ENCODE results near the gene METTL4. TPM values are rescaled to one million over a fixed set of nuclear protein-coding genes. Genes with fewer than 3 reads are reported as not detected.

The METTL4 gene
- total RNA-seq, 4 donors from 2014 or later = 6.9 to 11.5 (median 9.2) TPM

DNA sequence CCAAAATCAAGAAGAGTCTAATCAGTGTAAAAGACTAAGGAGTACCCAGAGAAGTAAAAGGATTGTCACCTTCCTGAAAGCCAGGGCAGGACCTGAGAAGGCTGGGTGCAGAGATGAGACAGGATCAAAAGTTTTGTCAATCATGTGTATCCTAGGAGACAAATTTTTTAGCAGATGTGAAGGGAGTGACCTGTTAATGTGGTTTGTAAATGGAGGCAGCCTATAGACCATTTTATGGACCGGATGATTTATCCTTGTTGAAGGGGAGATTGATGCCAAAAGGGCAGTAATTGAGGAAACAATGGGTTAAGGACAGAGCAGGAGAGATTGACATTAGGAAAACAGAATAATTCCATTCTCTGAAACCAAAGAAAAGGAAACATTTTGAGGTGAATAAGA lies 865 bp upstream of the METTL4 start:
- H3K4me1 ChIP-seq = peaks cover 0 to 25% (median 9%) of the 10 kb centered on the region in 4 donors
- no peaks in the 10 kb centered on the region for H3K9me3 ChIP-seq
- no peaks in the 10 kb centered on the region for H3K27me3 ChIP-seq
- H3K27ac ChIP-seq = no peak overlapping the region
- TF ChIP-seq, protein P1, sequence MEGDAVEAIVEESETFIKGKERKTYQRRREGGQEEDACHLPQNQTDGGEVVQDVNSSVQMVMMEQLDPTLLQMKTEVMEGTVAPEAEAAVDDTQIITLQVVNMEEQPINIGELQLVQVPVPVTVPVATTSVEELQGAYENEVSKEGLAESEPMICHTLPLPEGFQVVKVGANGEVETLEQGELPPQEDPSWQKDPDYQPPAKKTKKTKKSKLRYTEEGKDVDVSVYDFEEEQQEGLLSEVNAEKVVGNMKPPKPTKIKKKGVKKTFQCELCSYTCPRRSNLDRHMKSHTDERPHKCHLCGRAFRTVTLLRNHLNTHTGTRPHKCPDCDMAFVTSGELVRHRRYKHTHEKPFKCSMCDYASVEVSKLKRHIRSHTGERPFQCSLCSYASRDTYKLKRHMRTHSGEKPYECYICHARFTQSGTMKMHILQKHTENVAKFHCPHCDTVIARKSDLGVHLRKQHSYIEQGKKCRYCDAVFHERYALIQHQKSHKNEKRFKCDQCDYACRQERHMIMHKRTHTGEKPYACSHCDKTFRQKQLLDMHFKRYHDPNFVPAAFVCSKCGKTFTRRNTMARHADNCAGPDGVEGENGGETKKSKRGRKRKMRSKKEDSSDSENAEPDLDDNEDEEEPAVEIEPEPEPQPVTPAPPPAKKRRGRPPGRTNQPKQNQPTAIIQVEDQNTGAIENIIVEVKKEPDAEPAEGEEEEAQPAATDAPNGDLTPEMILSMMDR (IDR thresholded peaks at IDR 0.05) = no peak
- TF ChIP-seq EP300 (IDR thresholded peaks at IDR 0.05) = no peak
- TF ChIP-seq POLR2A (IDR thresholded peaks at IDR 0.05) = no peak
- peaks cover 0 to 4% (median 0%) of the 10 kb centered on the region in 3 donors for H3K36me3 ChIP-seq
- H3K4me3 ChIP-seq = peak overlapping the region in 1 of 4 donors; percentile 61
- WGBS, 2 donors = 3 to 7% methylated on average over 1 of the region's 1 CpG
- DNase-seq (ENCODE audit: low spot score in 2 of 2) = no peak

DNA sequence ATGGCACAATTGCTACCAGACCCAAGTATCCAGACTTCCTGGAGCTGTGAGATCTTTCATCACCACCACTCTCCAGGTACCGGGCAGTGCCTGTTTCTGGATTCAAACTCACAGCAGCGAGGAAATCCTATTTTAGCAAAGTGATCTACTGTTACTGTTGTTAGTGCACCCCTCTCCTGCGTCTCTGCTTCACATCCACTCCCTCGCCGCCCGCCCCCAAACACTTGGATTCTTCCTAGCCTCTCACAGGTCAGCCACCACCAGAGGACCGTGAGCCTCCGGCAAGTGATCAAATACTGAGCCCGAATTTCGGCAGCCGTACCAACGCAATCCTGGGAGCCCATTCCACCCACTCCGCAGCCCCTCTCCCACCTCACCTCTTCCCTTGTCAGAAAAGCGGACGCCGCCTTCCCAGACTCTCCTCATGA lies 519 bp downstream of the METTL4 start:
- 0% methylated on average over 16 of the region's 16 CpGs for WGBS, 2 donors
- H3K4me3 ChIP-seq = peak overlapping the region; percentile 61 to 76 (median 70)

GRCh38 chr18:2569338-2570207 lies 1.7 kb downstream of the METTL4 start:
- Histone ChIP-seq H3K36me3 (peaks cover 0 to 18% (median 0%) of the 10 kb centered on the region in 3 donors), H3K27me3 (no peaks in the 10 kb centered on the region), H3K4me3 (no peak overlapping the region), H3K27ac (no peak overlapping the region), H3K4me1 (peaks cover 0 to 25% (median 9%) of the 10 kb centered on the region in 4 donors), H3K9me3 (no peaks in the 10 kb centered on the region)
- DNase-seq (ENCODE audit: low spot score in 2 of 2) = no peak
- WGBS, 2 donors = 81 to 82% methylated on average over 10 of the region's 10 CpGs
- TF ChIP-seq, protein P1 (IDR thresholded peaks at IDR 0.05) = no peak
- TF ChIP-seq POLR2A (IDR thresholded peaks at IDR 0.05) (no peak), EP300 (IDR thresholded peaks at IDR 0.05) (no peak)

More for the DNA sequence above, 519 bp downstream of the METTL4 start:
- H3K9me3 ChIP-seq = no peaks in the 10 kb centered on the region
- H3K36me3 ChIP-seq = peaks cover 0 to 11% (median 0%) of the 10 kb centered on the region in 3 donors
- H3K4me1 ChIP-seq = peaks cover 0 to 25% (median 9%) of the 10 kb centered on the region in 4 donors
- peak; percentile 48 to 70 for DNase-seq (ENCODE audit: low spot score in 2 of 2)
- H3K27me3 ChIP-seq = no peaks in the 10 kb centered on the region
- TF ChIP-seq EP300 (IDR thresholded peaks at IDR 0.05) = no peak
- TF ChIP-seq, protein P1 (IDR thresholded peaks at IDR 0.05) = peak in 2 of 5 experiments; percentile 14 to 31
- peak overlapping the region; percentile 94 to 99 (median 97) for H3K27ac ChIP-seq

DNA sequence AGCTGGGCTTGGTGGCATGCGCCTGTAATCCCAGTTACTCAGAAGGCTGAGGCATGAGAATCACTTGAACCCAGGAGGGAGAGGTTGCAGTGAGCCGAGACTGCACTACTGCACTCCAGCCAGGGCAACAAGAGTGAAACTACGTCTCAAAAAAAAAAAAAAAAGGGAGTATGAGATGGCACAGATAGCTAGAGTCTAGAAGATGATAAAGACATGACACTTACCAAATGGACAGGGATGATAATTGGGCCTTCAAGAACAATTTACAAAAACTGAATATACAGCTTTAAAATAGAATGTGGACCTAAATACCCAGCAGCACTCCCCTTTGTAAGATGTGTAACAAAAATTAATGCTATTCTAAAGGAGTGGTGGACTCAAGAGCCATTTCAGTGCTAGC lies 2.7 kb downstream of the METTL4 start:
- no peak for DNase-seq (ENCODE audit: low spot score in 2 of 2)
- Histone ChIP-seq H3K36me3 (peaks cover 0 to 21% (median 0%) of the 10 kb centered on the region in 3 donors), H3K9me3 (no peaks in the 10 kb centered on the region), H3K27ac (no peak overlapping the region), H3K4me1 (peaks cover 0 to 25% (median 9%) of the 10 kb centered on the region in 4 donors), H3K4me3 (no peak overlapping the region), H3K27me3 (no peaks in the 10 kb centered on the region)
- TF ChIP-seq, protein P1 (IDR thresholded peaks at IDR 0.05) = no peak
- TF ChIP-seq POLR2A (IDR thresholded peaks at IDR 0.05) (no peak), EP300 (IDR thresholded peaks at IDR 0.05) (no peak)
- 91 to 100% methylated on average over 3 of the region's 3 CpGs for WGBS, 2 donors

DNA sequence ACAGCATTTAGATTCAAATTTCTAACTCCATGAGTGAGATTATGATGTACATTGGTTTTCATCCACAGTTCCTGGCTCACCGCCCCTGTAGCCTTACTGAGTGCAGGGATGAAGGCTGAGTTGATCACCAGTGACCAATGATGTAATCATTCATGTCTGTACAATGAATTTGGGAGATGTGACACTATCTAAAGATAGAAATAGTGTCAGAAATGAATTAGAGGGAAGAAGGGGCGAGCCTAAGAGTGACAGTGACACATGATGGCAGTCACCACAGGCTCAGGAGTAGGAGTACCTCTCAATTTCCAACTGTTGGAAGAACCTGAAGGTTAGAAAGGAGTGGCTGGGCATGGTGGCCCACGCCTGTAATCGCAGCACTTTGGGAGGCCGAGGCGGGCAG lies 3.2 kb downstream of the METTL4 start:
- Histone ChIP-seq H3K4me1 (peaks cover 0 to 25% (median 9%) of the 10 kb centered on the region in 4 donors), H3K27ac (no peak overlapping the region), H3K36me3 (peaks cover 0 to 21% (median 0%) of the 10 kb centered on the region in 3 donors), H3K4me3 (no peak overlapping the region), H3K27me3 (no peaks in the 10 kb centered on the region), H3K9me3 (no peaks in the 10 kb centered on the region)
- no peak for DNase-seq (ENCODE audit: low spot score in 2 of 2)
- TF ChIP-seq POLR2A (IDR thresholded peaks at IDR 0.05) (no peak), EP300 (IDR thresholded peaks at IDR 0.05) (no peak)
- TF ChIP-seq, protein P1 (IDR thresholded peaks at IDR 0.05) = no peak
- WGBS, 2 donors = 77 to 97% methylated on average over 5 to 6 of the region's 6 CpGs
